Peyer's patch (tissue), 4 donors: ENCODE results near the gene ANKRD18B. TPM values are rescaled to one million over a fixed set of nuclear protein-coding genes. Genes with fewer than 3 reads are reported as not detected.
"Not testable (repeated sequence)": the region's sequence is repeated elsewhere in the genome, so short reads cannot be mapped to it uniquely, and the experiment has no call there.

Experiments used
- DNase-seq, 3 donors: peaks; one replicate each; pipeline ENCODE4 v3.0.0-alpha.2; 2017 to 2019
- H3K27ac ChIP-seq, 4 donors: fragments of 200-600 bp; sonication (generic); one replicate each; pipeline ENCODE4 v1.5.1; 2016 to 2019
- H3K27me3 ChIP-seq, 2 donors: fragments of 200-600 bp; sonication (generic); one replicate each; pipeline ENCODE4 v1.5.1; 2019
- H3K36me3 ChIP-seq, 3 donors: fragments of 200-600 bp; sonication (generic); one replicate each; pipeline ENCODE4 v1.5.1; 2016 to 2019
- H3K4me1 ChIP-seq, 4 donors: fragments of 200-600 bp; sonication (generic); one replicate each; pipeline ENCODE4 v1.5.1; 2016 to 2019
- H3K4me3 ChIP-seq, 4 donors: fragments of 200-600 bp; sonication (generic); 1 replicate in 3 of 4; 2 replicates in 1 of 4; pipeline ENCODE4 v1.5.1; 2016 to 2019; ENCODE audit warnings: mild to moderate bottlenecking in 1 of 4
- H3K9me3 ChIP-seq, 4 donors: fragments of 200-600 bp; sonication (generic); one replicate each; pipeline ENCODE4 v1.5.1; 2016 to 2019; ENCODE audit warnings: mild to moderate bottlenecking in 1 of 4
- POLR2A ChIP-seq, 2 donors: fragments of 450-650 bp; IDR thresholded peaks; one replicate each; pipeline ENCODE4 v1.5.1; 2017; ENCODE audit warnings: antibody characterized with exemption in 2 of 2, mild to moderate bottlenecking in 2 of 2, moderate library complexity in 2 of 2
- small RNA-seq, 2 donors: library from RNA; depleted of rRNA; stranded (forward); fragments of <200 nt; gene quantifications; one replicate each; pipeline ENCODE3, GENCODE V24; 2016
- total RNA-seq, 4 donors: library from RNA; depleted of rRNA; stranded (reverse); fragments of >200 nt; gene quantifications; one replicate each; pipeline ENCODE4 v1.1.0, GENCODE V29; 2016
- TF ChIP-seq, protein P1 (sequence below), 6 experiments: fragments of 450-650 bp in 4 of 6; fragments of 200-600 bp in 2 of 6; sonication (generic) in 1 of 6; IDR thresholded peaks; one replicate each; pipeline ENCODE4 v1.5.1; 2017 to 2019; ENCODE audit warnings: antibody characterized with exemption in 6 of 6, mild to moderate bottlenecking in 3 of 6, moderate library complexity in 1 of 6

The ANKRD18B gene
- total RNA-seq, 4 donors from 2014 or later = not detected

DNA sequence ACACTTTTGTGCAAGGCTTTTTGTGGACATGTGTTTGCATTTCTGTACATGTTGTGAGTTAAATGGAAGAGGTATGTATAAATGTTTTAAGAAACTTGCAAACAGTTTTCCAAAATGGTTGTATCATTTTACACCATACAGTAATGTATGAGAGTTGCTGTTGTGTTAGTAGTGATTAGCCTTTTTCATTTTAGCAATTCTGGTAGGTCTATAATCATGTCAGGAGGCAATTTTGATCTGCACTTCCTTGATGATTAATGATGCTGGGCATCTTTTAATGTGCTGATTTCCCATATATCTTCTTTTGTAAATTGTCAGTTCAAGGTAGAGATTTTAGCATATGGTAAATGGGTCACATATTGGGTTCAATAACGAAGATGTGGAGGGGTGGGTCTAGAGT is 87.3 kb downstream of the ANKRD18B start:
- Histone ChIP-seq H3K4me3 (no peak overlapping the region), H3K27ac (no peak overlapping the region), H3K36me3 (no peaks in the 10 kb centered on the region), H3K9me3 (no peaks in the 10 kb centered on the region), H3K4me1 (no peaks in the 10 kb centered on the region), H3K27me3 (no peaks in the 10 kb centered on the region)
- TF ChIP-seq POLR2A (IDR thresholded peaks at IDR 0.05) = no peak
- TF ChIP-seq, protein P1, sequence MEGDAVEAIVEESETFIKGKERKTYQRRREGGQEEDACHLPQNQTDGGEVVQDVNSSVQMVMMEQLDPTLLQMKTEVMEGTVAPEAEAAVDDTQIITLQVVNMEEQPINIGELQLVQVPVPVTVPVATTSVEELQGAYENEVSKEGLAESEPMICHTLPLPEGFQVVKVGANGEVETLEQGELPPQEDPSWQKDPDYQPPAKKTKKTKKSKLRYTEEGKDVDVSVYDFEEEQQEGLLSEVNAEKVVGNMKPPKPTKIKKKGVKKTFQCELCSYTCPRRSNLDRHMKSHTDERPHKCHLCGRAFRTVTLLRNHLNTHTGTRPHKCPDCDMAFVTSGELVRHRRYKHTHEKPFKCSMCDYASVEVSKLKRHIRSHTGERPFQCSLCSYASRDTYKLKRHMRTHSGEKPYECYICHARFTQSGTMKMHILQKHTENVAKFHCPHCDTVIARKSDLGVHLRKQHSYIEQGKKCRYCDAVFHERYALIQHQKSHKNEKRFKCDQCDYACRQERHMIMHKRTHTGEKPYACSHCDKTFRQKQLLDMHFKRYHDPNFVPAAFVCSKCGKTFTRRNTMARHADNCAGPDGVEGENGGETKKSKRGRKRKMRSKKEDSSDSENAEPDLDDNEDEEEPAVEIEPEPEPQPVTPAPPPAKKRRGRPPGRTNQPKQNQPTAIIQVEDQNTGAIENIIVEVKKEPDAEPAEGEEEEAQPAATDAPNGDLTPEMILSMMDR (IDR thresholded peaks at IDR 0.05) = no peak
- DNase-seq = no peak

DNA sequence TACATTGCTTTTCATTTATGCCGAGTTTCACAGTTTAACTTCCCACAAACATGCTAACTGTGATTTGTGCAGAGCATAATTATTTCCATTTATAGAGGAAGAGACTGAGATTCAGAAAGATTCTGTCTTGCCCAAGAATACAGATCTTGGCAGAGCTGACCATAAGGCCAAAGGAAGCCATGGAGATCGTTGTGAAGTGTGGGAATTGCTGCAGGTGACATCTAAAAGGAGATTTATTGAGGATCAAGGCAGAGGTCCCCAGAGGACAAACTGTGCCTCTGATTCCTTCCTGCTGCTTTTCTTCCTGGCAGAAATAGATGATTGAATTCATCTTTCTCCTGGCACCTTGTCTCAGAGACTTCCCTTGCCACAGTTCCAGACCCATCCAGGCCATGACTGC is 88.4 kb downstream of the ANKRD18B start:
- not testable (repeated sequence) for DNase-seq, H3K27ac ChIP-seq, H3K4me1 ChIP-seq, H3K27me3 ChIP-seq, H3K9me3 ChIP-seq, H3K36me3 ChIP-seq, H3K4me3 ChIP-seq

DNA sequence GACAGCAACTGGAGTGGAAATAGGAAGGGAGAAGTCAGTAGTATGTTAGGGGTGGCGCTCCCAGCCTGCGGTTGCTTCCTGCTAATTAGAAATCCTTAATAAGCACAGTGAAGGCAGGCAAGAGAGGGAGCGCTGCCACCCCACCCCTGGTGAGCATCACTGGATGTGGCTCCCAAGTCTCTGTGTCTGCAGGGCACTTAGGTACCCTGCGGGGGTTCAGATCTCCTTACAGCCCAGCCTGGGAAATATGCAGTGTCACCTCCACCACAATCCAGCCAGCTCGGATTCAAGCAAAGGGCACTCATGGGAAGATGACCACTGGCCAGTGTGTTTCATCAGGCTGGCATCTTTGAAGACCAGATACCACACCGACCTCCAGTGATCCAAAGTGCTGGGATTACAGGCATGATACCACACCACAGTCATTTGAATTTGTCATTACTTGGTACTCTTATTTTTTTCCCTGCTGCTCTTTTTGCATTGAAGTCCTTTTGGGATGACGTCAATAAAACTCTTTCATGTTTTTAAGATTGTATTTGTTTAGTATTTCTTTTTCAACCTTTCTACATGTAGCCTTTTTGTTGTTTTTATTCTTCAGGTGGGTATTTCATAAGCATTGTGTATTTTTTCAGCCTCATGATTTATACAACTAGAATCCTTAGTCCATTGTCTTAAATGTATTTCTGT is 90.1 kb downstream of the ANKRD18B start:
- Histone ChIP-seq H3K4me1 (no peaks in the 10 kb centered on the region), H3K27ac (no peak overlapping the region), H3K4me3 (no peak overlapping the region), H3K27me3 (no peaks in the 10 kb centered on the region), H3K36me3 (no peaks in the 10 kb centered on the region), H3K9me3 (no peaks in the 10 kb centered on the region)
- TF ChIP-seq POLR2A (IDR thresholded peaks at IDR 0.05) = no peak
- TF ChIP-seq, protein P1 (IDR thresholded peaks at IDR 0.05) = no peak
- no peak for DNase-seq

DNA sequence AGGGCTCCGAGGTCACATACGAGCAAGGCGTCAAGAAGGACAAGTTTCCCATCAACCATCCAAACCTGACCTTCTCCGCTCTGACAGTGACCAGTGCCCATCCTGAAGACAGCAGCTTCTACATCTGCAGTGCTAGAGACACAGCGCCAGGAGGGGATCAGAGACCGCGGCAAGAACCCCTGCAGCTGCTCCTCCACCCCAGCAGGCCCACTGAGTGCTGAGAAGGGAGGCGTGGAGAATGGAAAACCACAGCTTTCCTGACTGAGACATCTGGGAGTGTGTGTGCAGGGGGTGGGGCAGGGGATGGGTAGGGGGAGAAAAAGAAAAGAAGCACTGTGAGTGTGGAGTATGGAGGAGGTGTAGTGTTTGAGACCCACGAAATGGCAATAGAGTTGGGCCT is 94.3 kb downstream of the ANKRD18B start:
- H3K4me1 ChIP-seq, H3K9me3 ChIP-seq, H3K27me3 ChIP-seq, H3K4me3 ChIP-seq, DNase-seq, H3K27ac ChIP-seq, H3K36me3 ChIP-seq: not testable (repeated sequence)

DNA sequence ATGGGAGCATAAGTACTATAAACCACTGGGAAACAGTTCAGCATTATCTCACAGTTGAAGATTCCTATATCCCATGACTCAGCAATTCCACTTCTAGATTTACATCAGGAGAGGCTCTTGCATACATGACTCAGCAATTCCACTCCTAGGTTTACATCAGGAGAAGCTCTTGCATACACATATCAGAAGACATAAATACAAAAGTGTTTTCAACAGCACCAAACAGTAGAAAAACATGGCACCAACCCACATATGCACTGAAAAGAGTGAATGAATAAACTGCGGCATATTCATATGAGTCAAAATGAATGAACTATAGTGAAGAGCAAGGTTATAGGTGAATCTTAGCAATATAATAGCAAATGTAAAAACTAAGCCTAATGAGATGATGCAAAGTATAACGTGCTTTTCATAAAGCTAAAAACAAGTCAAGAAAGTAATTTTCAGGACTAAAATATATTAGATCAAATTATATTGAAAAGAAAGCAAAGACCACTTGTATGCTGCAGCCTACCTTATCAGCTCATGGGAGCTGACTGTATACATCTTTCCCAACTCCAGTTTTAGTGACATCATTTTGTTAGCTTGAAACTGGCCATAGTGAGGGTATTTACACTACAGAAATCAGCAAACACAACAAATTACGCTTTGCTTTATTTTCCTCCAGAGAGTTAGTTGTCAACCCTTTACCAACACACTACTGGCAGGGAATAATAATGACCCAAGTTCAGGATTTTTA is 95.8 kb downstream of the ANKRD18B start:
- Histone ChIP-seq H3K4me1 (no peaks in the 10 kb centered on the region), H3K27ac (no peak overlapping the region), H3K27me3 (no peaks in the 10 kb centered on the region), H3K9me3 (no peaks in the 10 kb centered on the region), H3K36me3 (no peaks in the 10 kb centered on the region), H3K4me3 (no peak overlapping the region)
- DNase-seq = no peak
- no peak for TF ChIP-seq POLR2A (IDR thresholded peaks at IDR 0.05)
- TF ChIP-seq, protein P1 (IDR thresholded peaks at IDR 0.05) = no peak

DNA sequence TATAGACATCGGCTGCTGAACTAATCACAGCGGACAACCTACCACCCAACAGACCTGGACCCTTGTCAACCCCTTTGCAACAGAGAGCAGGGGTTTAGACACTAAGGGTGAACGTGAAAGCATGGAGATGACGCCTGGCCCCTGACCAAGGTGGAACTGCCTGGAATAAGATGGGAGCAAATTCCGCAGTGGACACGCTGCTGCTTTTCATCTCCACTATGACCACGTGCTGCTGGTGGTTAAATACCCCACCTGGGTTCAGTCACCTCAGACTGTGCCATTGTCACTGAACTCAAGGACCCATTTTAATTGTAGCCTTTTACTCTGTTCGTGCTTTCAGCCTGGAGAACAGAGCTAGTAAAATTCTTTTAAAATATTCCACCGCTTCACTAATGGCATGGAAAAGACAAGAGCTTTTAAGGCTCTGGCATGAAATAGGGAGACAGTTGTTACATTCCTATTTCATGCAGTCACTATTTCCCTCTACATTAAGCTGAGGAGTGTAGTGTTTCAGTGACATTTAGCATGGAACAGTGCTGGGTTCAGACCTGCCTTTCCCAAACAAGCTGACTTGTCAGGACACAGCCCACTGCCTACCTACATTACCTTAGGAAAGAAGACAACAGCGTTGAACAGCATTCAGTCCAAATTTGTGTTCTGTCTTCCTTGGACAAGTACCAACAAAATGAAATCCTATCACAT is 96.8 kb downstream of the ANKRD18B start:
- Histone ChIP-seq H3K4me3 (no peak overlapping the region), H3K9me3 (no peaks in the 10 kb centered on the region), H3K4me1 (no peaks in the 10 kb centered on the region), H3K27ac (no peak overlapping the region), H3K27me3 (no peaks in the 10 kb centered on the region), H3K36me3 (no peaks in the 10 kb centered on the region)
- no peak for DNase-seq
- TF ChIP-seq, protein P1 (IDR thresholded peaks at IDR 0.05) = no peak
- TF ChIP-seq POLR2A (IDR thresholded peaks at IDR 0.05) = no peak

Small RNA genes lying within 50 kb of the gene (small RNA-seq; reads per million reads assigned to genes)
- gene AL139008.1 (0 reads per million in 2 donors), gene PRSS3P4 (0 reads per million in 2 donors)

Other genes starting within 250 kb of the ANKRD18B start
- gene NFX1, start 233.7 kb upstream of the ANKRD18B start, total RNA-seq = 100 to 1,000 TPM in 1 of 4 donors, 10 to 100 TPM in 3; 35.2 to 101 (median 59.6) TPM
- gene AQP7, start 121.7 kb upstream of the ANKRD18B start, total RNA-seq = 100 to 1,000 TPM in 1 of 4 donors, 10 to 100 TPM in 2, 1 to 10 TPM in 1; 5.0 to 119 (median 79.2) TPM
- 100 to 1,000 TPM in 3 of 4 donors, 10 to 100 TPM in 1; 12.4 to 424 (median 260) TPM for gene AQP3, start 76.7 kb upstream of the ANKRD18B start, total RNA-seq
- 10 to 100 TPM; 14.5 to 26.4 (median 18.4) TPM for gene NOL6, start 50.3 kb upstream of the ANKRD18B start, total RNA-seq